CD14-positive monocyte (primary cell): ENCODE results near the gene SH3RF3. TPM values are rescaled to one million over a fixed set of nuclear protein-coding genes. Genes with fewer than 3 reads are reported as not detected.

Experiments
- DNase-seq, 3 donors: peaks; one replicate each; pipeline ENCODE4 v3.0.0-alpha.2; 2011 to 2022
- H2AFZ ChIP-seq: 2 replicates; pipeline ENCODE4 v1.6.0; 2012; ENCODE audit warnings: mild to moderate bottlenecking, low read depth, low read length, inconsistent platforms; ENCODE audit not compliant: insufficient read depth, poor library complexity, severe bottlenecking
- H3K27ac ChIP-seq, 2 donors: 1 replicate in 1 of 2; 2 replicates in 1 of 2; pipeline ENCODE4 v1.5.1; 2012 to 2013; ENCODE audit warnings: low read length in 2 of 2, control low read depth in 1 of 2, inconsistent platforms in 1 of 2, low read depth in 1 of 2, mild to moderate bottlenecking in 1 of 2
- H3K27me3 ChIP-seq, 2 donors: one replicate each; pipeline versions ENCODE4 v1.6.0 to v1.6.1; 2011 to 2013; ENCODE audit warnings: low read length in 2 of 2; ENCODE audit not compliant: control insufficient read depth in 2 of 2, insufficient read depth in 2 of 2
- H3K36me3 ChIP-seq, 2 donors: replicated peaks in 1 of 2; 1 replicate in 1 of 2; 2 replicates in 1 of 2; pipeline versions ENCODE4 v1.5.1 to v1.6.1; 2012 to 2013; ENCODE audit warnings: low read length in 2 of 2, control low read depth in 1 of 2, inconsistent platforms in 1 of 2, mild to moderate bottlenecking in 1 of 2; ENCODE audit not compliant: insufficient read depth in 2 of 2, control insufficient read depth in 1 of 2
- H3K4me1 ChIP-seq, 2 donors: 1 replicate in 1 of 2; 2 replicates in 1 of 2; pipeline versions ENCODE4 v1.5.1 to v1.6.1; 2012 to 2013; ENCODE audit warnings: low read length in 2 of 2, control low read depth in 1 of 2, inconsistent platforms in 1 of 2, mild to moderate bottlenecking in 1 of 2, moderate library complexity in 1 of 2; ENCODE audit not compliant: insufficient read depth in 2 of 2, control insufficient read depth in 1 of 2
- H3K4me2 ChIP-seq: replicated peaks from 2 replicates; pipeline ENCODE3; 2012; ENCODE audit warnings: low read length, moderate library complexity, mild to moderate bottlenecking; ENCODE audit not compliant: poor library complexity, severe bottlenecking; ENCODE audit errors: extremely low read depth
- H3K4me3 ChIP-seq, 3 experiments: fragments of 200-600 bp in 1 of 3; sonication (generic) in 1 of 3; replicated peaks in 1 of 3; 1 replicate in 2 of 3; 2 replicates in 1 of 3; pipeline ENCODE4 v1.5.1; 2011 to 2013; ENCODE audit warnings: low read length in 3 of 3, mild to moderate bottlenecking in 3 of 3, control low read depth in 2 of 3, low read depth in 2 of 3, inconsistent platforms in 1 of 3, moderate library complexity in 1 of 3
- H3K79me2 ChIP-seq: 2 replicates; pipeline ENCODE4 v1.6.0; 2012; ENCODE audit warnings: mild to moderate bottlenecking, control low read depth, inconsistent platforms, low read length, moderate library complexity; ENCODE audit not compliant: insufficient read depth
- H3K9ac ChIP-seq: 2 replicates; pipeline ENCODE4 v1.6.0; 2017; ENCODE audit warnings: low read length, mild to moderate bottlenecking; ENCODE audit not compliant: insufficient read depth, poor library complexity, severe bottlenecking
- H3K9me3 ChIP-seq, 2 donors: replicated peaks in 1 of 2; 1 replicate in 1 of 2; 2 replicates in 1 of 2; pipeline versions ENCODE4 v1.5.1 to v1.6.1; 2012 to 2013; ENCODE audit warnings: low read length in 2 of 2, control low read depth in 1 of 2; ENCODE audit not compliant: control insufficient read depth in 1 of 2, insufficient read depth in 1 of 2
- H4K20me1 ChIP-seq: 2 replicates; pipeline ENCODE4 v1.6.0; 2012; ENCODE audit warnings: mild to moderate bottlenecking, low read length, control low read depth, moderate library complexity; ENCODE audit not compliant: insufficient read depth
- H3K27ac Mint-ChIP-seq, 7 donors: one replicate each; pipeline ENCODE4 v1.8.0; 2020; ENCODE audit warnings: mild to moderate bottlenecking in 7 of 7, mixed read lengths in 7 of 7, moderate library complexity in 6 of 7, inconsistent platforms in 2 of 7
- H3K27me3 Mint-ChIP-seq, 3 donors: one replicate each; pipeline ENCODE4 v1.8.0; 2021 to 2022; ENCODE audit warnings: low read depth in 3 of 3, mild to moderate bottlenecking in 3 of 3, mixed read lengths in 3 of 3, moderate library complexity in 3 of 3, inconsistent platforms in 1 of 3
- H3K36me3 Mint-ChIP-seq, 2 donors: one replicate each; pipeline ENCODE4 v1.8.0; 2020; ENCODE audit warnings: mixed read lengths in 2 of 2, inconsistent platforms in 1 of 2, mild to moderate bottlenecking in 1 of 2
- H3K4me1 Mint-ChIP-seq: one replicate; pipeline ENCODE4 v1.8.0; 2020; ENCODE audit warnings: mild to moderate bottlenecking, mixed read lengths
- H3K4me3 Mint-ChIP-seq, 2 donors: one replicate each; pipeline ENCODE4 v1.8.0; 2020; ENCODE audit warnings: mild to moderate bottlenecking in 2 of 2, mixed read lengths in 2 of 2, moderate library complexity in 1 of 2
- H3K9me3 Mint-ChIP-seq, 7 donors: one replicate each; pipeline ENCODE4 v1.8.0; 2020 to 2022; ENCODE audit warnings: mixed read lengths in 7 of 7, mild to moderate bottlenecking in 6 of 7, moderate library complexity in 6 of 7, inconsistent platforms in 2 of 7
- WGBS: methylation state at CpG from one replicate; pipeline ENCODE4 v1.1.5; 2013; ENCODE audit warnings: missing lambda C conversion rate; ENCODE audit not compliant: insufficient coverage; 5-methylcytosine and 5-hydroxymethylcytosine counted together
- intact Hi-C, 2 donors: fragments of 100-400 bp; cut with micrococcal nuclease; formaldehyde crosslinking; loops; one replicate each; pipeline versions ENCODE4 v1.15.0 to v1.15.1; 2023
- polyA plus RNA-seq, 3 donors: library from polyadenylated mRNA; depleted of rRNA in 1 of 3; unstranded in 2 of 3; stranded (reverse) in 1 of 3; fragments of 300-500 nt in 2 of 3; fragments of >200 nt in 1 of 3; fragmentation: Illumina TruSeq in 2 of 3; gene quantifications; 1 replicate in 2 of 3; 2 replicates in 1 of 3; pipeline ENCODE4 v1.2.3, GENCODE V29; 2012 to 2021
- TF ChIP-seq, protein P1 (sequence below): fragments of 200-600 bp; IDR thresholded peaks from one replicate; pipeline ENCODE4 v1.8.0; 2022; ENCODE audit warnings: antibody characterized with exemption, mild to moderate bottlenecking

Gene SH3RF3
- polyA plus RNA-seq, 3 donors, result 0.25 to 0.75 (median 0.34) TPM

DNA sequence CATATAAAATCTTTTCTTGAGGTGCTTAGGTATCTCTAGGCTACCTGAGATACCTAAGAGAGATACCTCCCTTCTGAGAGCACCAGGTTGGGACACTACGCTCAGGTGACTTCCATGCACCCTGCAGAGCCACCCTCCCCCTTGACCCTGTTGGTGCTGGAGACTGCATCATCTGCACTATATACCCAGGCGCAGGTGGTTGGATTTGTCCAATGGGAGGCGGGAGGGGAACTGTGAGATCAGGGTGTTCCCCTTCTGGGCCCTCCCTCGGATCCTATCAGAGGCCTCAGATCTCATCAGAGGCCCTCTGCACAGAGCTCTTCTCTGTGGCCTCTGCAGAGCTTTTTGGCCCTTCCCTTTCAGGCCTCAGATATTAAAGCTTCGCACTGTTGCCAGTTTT is 158.4 kb downstream of the SH3RF3 start:
- no peak overlapping the region for H3K4me3 Mint-ChIP-seq
- Histone ChIP-seq H3K4me2 (no peak overlapping the region), H3K36me3 (no peaks in the 10 kb centered on the region), H3K4me1 (no peaks in the 10 kb centered on the region), H3K9me3 (no peaks in the 10 kb centered on the region), H3K79me2 (no peaks in the 10 kb centered on the region), H4K20me1 (no peaks in the 10 kb centered on the region), H3K27me3 (no peaks in the 10 kb centered on the region), H3K4me3 (no peak overlapping the region), H3K9ac (no peak overlapping the region), H2AFZ (no peak overlapping the region), H3K27ac (no peak overlapping the region)
- H3K4me1 Mint-ChIP-seq, result peaks cover 7% of the 10 kb centered on the region
- H3K9me3 Mint-ChIP-seq, result no peaks in the 10 kb centered on the region
- H3K27me3 Mint-ChIP-seq, result peaks cover 3 to 8% (median 3%) of the 10 kb centered on the region in 3 donors
- no peak overlapping the region for H3K27ac Mint-ChIP-seq
- intact Hi-C loops, result no loop called here
- H3K36me3 Mint-ChIP-seq, result no peaks in the 10 kb centered on the region
- DNase-seq, result no peak
- WGBS, result 89% methylated on average over 3 of the region's 5 CpGs
- TF ChIP-seq, protein P1, sequence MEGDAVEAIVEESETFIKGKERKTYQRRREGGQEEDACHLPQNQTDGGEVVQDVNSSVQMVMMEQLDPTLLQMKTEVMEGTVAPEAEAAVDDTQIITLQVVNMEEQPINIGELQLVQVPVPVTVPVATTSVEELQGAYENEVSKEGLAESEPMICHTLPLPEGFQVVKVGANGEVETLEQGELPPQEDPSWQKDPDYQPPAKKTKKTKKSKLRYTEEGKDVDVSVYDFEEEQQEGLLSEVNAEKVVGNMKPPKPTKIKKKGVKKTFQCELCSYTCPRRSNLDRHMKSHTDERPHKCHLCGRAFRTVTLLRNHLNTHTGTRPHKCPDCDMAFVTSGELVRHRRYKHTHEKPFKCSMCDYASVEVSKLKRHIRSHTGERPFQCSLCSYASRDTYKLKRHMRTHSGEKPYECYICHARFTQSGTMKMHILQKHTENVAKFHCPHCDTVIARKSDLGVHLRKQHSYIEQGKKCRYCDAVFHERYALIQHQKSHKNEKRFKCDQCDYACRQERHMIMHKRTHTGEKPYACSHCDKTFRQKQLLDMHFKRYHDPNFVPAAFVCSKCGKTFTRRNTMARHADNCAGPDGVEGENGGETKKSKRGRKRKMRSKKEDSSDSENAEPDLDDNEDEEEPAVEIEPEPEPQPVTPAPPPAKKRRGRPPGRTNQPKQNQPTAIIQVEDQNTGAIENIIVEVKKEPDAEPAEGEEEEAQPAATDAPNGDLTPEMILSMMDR, result no peak

DNA sequence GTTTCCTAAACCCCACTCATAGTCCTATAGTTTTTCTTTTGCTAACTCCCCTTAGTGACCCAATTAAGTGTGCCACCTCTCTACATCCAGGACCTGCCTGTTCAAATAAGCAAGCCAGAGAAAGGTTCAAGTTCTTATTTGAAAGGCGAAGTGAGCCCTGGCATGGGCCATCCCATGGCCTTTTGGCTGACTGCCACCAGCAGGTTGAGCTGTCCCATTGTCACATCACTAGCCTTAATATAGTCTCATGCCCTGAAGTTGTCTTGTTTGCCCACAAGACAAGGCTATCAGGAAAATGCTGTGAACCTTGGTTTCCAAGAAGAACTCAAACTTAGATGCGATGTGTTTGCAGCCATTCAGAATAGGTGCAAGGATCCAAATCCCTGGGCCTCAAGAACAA is 158.8 kb downstream of the SH3RF3 start:
- no peaks in the 10 kb centered on the region for H3K9me3 ChIP-seq
- H3K4me3 ChIP-seq, result no peak overlapping the region
- DNase-seq, result no peak
- H3K36me3 ChIP-seq, result no peaks in the 10 kb centered on the region
- no peak overlapping the region for H3K9ac ChIP-seq
- H3K27ac ChIP-seq, result no peak overlapping the region
- no peaks in the 10 kb centered on the region for H3K36me3 Mint-ChIP-seq
- H3K79me2 ChIP-seq, result no peaks in the 10 kb centered on the region
- no peak overlapping the region for H3K4me3 Mint-ChIP-seq
- H4K20me1 ChIP-seq, result no peaks in the 10 kb centered on the region
- H3K4me1 ChIP-seq, result no peaks in the 10 kb centered on the region
- no peak overlapping the region for H3K4me2 ChIP-seq
- no peak overlapping the region for H2AFZ ChIP-seq
- H3K27me3 ChIP-seq, result no peaks in the 10 kb centered on the region
- H3K9me3 Mint-ChIP-seq, result no peaks in the 10 kb centered on the region
- H3K27me3 Mint-ChIP-seq, result peaks cover 3 to 8% (median 3%) of the 10 kb centered on the region in 3 donors
- WGBS, result 100% methylated on average over 2 of the region's 2 CpGs
- TF ChIP-seq, protein P1, result no peak
- peaks cover 7% of the 10 kb centered on the region for H3K4me1 Mint-ChIP-seq
- intact Hi-C loops, result no loop called here
- no peak overlapping the region for H3K27ac Mint-ChIP-seq
